ENCODE results near the gene BTBD9. TPM values are rescaled to one million over a fixed set of nuclear protein-coding genes. Genes with fewer than 3 reads are reported as not detected.

The BTBD9 gene
- total RNA-seq, 1 experiment from 2014 or later, result 12.5 TPM

DNA sequence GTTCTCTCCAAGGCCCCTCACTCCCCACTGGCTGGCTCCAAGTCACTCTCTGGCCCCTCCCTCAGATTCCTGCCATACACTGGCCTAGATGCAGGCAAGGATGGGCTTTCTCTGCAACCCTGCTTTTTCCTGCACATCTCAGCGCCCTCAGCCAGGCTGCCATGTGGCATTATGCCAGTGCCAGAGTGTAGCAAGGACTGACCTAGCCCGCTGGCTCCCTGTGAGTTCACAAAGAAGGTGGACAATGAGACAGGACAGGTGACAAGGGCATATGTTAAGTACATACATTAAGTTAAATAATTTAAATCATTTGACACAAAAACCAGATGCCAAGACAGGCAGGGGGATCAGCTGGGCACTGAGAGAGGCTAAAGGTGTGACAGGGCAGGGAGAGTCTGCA, 425.6 kb downstream of the BTBD9 start:
- TF ChIP-seq, protein P1, sequence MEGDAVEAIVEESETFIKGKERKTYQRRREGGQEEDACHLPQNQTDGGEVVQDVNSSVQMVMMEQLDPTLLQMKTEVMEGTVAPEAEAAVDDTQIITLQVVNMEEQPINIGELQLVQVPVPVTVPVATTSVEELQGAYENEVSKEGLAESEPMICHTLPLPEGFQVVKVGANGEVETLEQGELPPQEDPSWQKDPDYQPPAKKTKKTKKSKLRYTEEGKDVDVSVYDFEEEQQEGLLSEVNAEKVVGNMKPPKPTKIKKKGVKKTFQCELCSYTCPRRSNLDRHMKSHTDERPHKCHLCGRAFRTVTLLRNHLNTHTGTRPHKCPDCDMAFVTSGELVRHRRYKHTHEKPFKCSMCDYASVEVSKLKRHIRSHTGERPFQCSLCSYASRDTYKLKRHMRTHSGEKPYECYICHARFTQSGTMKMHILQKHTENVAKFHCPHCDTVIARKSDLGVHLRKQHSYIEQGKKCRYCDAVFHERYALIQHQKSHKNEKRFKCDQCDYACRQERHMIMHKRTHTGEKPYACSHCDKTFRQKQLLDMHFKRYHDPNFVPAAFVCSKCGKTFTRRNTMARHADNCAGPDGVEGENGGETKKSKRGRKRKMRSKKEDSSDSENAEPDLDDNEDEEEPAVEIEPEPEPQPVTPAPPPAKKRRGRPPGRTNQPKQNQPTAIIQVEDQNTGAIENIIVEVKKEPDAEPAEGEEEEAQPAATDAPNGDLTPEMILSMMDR (IDR thresholded peaks at IDR 0.05; ENCODE audit: unreplicated experiment), result no peak
- no peaks in the 10 kb centered on the region for H3K27me3 Mint-ChIP-seq (ENCODE audit: insufficient read depth, unreplicated experiment)
- intact Hi-C loops (cut with micrococcal nuclease), result no loop called here
- POLR2A ChIA-PET, result interaction anchor here (0.6 kb wide), 1 partner anchor 19 kb away, joined by 3 read pairs; no protein-coding TSS in a partner anchor
- H3K4me1 Mint-ChIP-seq (ENCODE audit: insufficient read depth, unreplicated experiment), result no peaks in the 10 kb centered on the region
- no peaks in the 10 kb centered on the region for H3K9me3 Mint-ChIP-seq (ENCODE audit: unreplicated experiment)
- no peak overlapping the region for H3K4me3 Mint-ChIP-seq (ENCODE audit: unreplicated experiment)
- DNase-seq (ENCODE audit: unreplicated experiment), result peak; percentile 13
- H3K36me3 Mint-ChIP-seq (ENCODE audit: insufficient read depth, unreplicated experiment), result peaks cover 2% of the 10 kb centered on the region
- CTCF ChIA-PET, result no interaction called here
- BruUV-seq (replicated peaks), result no TSS peak
- H3K27ac Mint-ChIP-seq (ENCODE audit: low read depth, unreplicated experiment), result no peak overlapping the region

DNA sequence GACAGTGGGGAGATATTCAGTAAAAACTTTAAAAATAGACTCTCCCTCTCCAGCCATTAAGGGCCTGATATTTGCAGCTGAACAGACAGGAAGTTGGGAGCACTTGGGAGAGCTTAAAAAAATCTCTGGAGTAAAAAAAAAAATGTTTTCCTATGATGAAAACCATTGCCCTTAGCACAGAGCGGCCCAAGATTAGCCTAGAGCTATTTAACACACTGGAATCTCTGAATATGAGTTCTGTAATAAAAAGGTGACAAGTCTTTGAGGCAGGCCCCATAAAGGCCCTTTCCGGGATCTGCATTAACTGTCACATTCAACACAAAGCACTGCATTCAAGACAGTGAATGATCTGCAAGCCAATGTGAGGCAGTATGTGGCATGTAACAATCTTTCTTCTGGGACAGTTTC, 426.5 kb downstream of the BTBD9 start:
- Mint-ChIP-seq H3K27ac (ENCODE audit: low read depth, unreplicated experiment) (no peak overlapping the region), H3K36me3 (ENCODE audit: insufficient read depth, unreplicated experiment) (no peaks in the 10 kb centered on the region), H3K27me3 (ENCODE audit: insufficient read depth, unreplicated experiment) (no peaks in the 10 kb centered on the region), H3K4me3 (ENCODE audit: unreplicated experiment) (no peak overlapping the region), H3K4me1 (ENCODE audit: insufficient read depth, unreplicated experiment) (no peaks in the 10 kb centered on the region), H3K9me3 (ENCODE audit: unreplicated experiment) (no peaks in the 10 kb centered on the region)
- BruUV-seq (replicated peaks), result no TSS peak
- intact Hi-C loops (cut with micrococcal nuclease), result no loop called here
- no peak for DNase-seq (ENCODE audit: unreplicated experiment)
- CTCF ChIA-PET, result no interaction called here
- POLR2A ChIA-PET, result interaction anchor here (0.6 kb wide), 1 partner anchor 33 kb away, joined by 3 read pairs; no protein-coding TSS in a partner anchor
- TF ChIP-seq, protein P1 (IDR thresholded peaks at IDR 0.05; ENCODE audit: unreplicated experiment), result no peak

DNA sequence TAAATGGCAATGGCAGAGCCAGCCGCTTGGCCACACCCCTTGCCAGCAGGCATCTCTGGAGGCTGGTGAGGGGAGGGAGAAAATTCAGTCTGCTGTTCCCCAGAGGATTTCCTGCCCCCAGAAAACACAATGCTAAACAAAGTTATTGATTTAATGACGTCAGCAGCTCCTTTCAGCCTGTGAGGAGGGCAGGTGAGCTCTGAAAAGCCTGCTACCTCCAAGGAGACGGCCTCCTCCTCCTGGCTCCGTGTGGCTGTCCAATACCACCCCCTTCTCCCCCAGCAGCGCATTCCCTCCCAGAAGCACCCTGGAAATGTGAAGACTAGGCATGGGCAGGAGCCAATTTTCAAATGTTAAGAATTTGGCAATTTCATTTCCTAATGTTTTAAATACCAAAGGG, 427.1 kb downstream of the BTBD9 start:
- no peak overlapping the region for H3K4me3 Mint-ChIP-seq (ENCODE audit: unreplicated experiment)
- no peaks in the 10 kb centered on the region for H3K36me3 Mint-ChIP-seq (ENCODE audit: insufficient read depth, unreplicated experiment)
- no peaks in the 10 kb centered on the region for H3K4me1 Mint-ChIP-seq (ENCODE audit: insufficient read depth, unreplicated experiment)
- TF ChIP-seq, protein P1 (IDR thresholded peaks at IDR 0.05; ENCODE audit: unreplicated experiment), result no peak
- H3K27ac Mint-ChIP-seq (ENCODE audit: low read depth, unreplicated experiment), result no peak overlapping the region
- ChIA-PET POLR2A (no interaction called here), CTCF (no interaction called here)
- no peaks in the 10 kb centered on the region for H3K27me3 Mint-ChIP-seq (ENCODE audit: insufficient read depth, unreplicated experiment)
- no peak for DNase-seq (ENCODE audit: unreplicated experiment)
- intact Hi-C loops (cut with micrococcal nuclease), result no loop called here
- no TSS peak for BruUV-seq (replicated peaks)
- H3K9me3 Mint-ChIP-seq (ENCODE audit: unreplicated experiment), result no peaks in the 10 kb centered on the region

DNA sequence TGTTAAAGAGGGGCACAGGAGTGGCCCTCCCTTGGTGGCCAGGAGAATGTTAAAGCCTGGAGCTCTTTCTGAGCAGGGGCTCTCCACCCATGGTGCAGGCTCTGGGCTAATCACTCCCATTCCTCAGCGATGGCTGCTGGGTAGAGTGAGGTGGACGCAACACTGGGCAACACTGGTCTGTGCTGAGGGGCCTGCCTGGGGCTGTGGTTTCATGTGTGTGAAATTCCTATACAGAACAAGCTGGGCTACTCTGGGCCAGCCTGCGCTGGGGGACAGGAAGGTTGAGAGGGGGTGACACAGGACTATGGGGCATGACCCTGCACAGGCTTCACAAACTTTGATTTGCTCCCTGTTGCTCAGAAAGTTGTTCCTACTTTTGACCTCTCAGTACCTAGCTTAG, 427.6 kb downstream of the BTBD9 start:
- POLR2A ChIA-PET, result no interaction called here
- intact Hi-C loops (cut with micrococcal nuclease), result no loop called here
- TF ChIP-seq, protein P1 (IDR thresholded peaks at IDR 0.05; ENCODE audit: unreplicated experiment), result no peak
- no peaks in the 10 kb centered on the region for H3K4me1 Mint-ChIP-seq (ENCODE audit: insufficient read depth, unreplicated experiment)
- no peaks in the 10 kb centered on the region for H3K9me3 Mint-ChIP-seq (ENCODE audit: unreplicated experiment)
- no peak overlapping the region for H3K4me3 Mint-ChIP-seq (ENCODE audit: unreplicated experiment)
- BruUV-seq (replicated peaks), result no TSS peak
- CTCF ChIA-PET, result interaction anchor here (0.7 kb wide), 1 partner anchor 32 kb away, joined by 3 read pairs; no protein-coding TSS in a partner anchor
- no peaks in the 10 kb centered on the region for H3K27me3 Mint-ChIP-seq (ENCODE audit: insufficient read depth, unreplicated experiment)
- H3K36me3 Mint-ChIP-seq (ENCODE audit: insufficient read depth, unreplicated experiment), result no peaks in the 10 kb centered on the region
- H3K27ac Mint-ChIP-seq (ENCODE audit: low read depth, unreplicated experiment), result no peak overlapping the region
- no peak for DNase-seq (ENCODE audit: unreplicated experiment)
